ENCODE results near the gene WTIP. TPM values are rescaled to one million over a fixed set of nuclear protein-coding genes. Genes with fewer than 3 reads are reported as not detected.
A peak's percentile ranks its signal among the peaks of the same experiment; 100 is the strongest.

Gene WTIP
- total RNA-seq, 2 donors from 2014 or later, result 22.9 to 40.8 TPM

DNA sequence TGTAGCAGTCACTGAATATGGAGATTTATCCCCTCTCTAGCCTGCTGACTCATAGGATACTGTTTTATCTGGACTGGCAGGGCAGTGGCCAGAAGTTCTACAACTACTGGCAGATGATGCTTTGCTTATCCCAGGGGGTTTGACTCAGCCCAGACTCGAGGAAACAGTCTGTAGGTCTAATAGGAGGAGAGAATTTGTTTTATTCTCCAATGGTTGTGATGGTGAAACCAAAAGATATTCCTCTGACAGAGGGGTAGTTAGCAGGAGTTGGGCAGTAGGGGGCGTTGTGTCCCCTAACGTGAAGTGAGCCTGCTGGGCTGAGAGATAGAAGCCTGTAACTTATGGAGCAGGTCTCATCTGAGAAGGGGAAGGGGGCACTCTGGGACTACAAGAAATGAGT lies 74.9 kb downstream of the WTIP start:
- H3K9me3 ChIP-seq, result no peaks in the 10 kb centered on the region
- no peaks in the 10 kb centered on the region for H3K4me1 ChIP-seq (replicated peaks)
- no peak overlapping the region for H3K27ac ChIP-seq
- no peak for DNase-seq (ENCODE audit: low spot score)
- no peaks in the 10 kb centered on the region for H3K36me3 ChIP-seq
- H3K27me3 ChIP-seq (replicated peaks; ENCODE audit: insufficient read depth), result no peaks in the 10 kb centered on the region
- no peak for TF ChIP-seq POLR2A (IDR thresholded peaks at IDR 0.05)
- peak in 1 of 4 experiments; percentile 27 for TF ChIP-seq CTCF (IDR thresholded peaks at IDR 0.05)
- TF ChIP-seq POLR2AphosphoS5 (IDR thresholded peaks at IDR 0.05), result no peak
- H3K4me3 ChIP-seq, result no peak overlapping the region
- WGBS, result 1% methylated on average over 3 of the region's 3 CpGs
- intact Hi-C loops (cut with DNase I), result no loop called here

- Histone ChIP-seq H3K27ac (no peak overlapping the region), H3K36me3 (no peaks in the 10 kb centered on the region), H3K9me3 (no peaks in the 10 kb centered on the region), H3K27me3 (replicated peaks; ENCODE audit: insufficient read depth) (no peaks in the 10 kb centered on the region), H3K4me1 (replicated peaks) (no peaks in the 10 kb centered on the region), H3K4me3 (no peak overlapping the region)
- WGBS, result 82% methylated on average over 12 of the region's 12 CpGs
- intact Hi-C loops (cut with DNase I), result no loop called here
- no peak for DNase-seq (ENCODE audit: low spot score)
- TF ChIP-seq POLR2A (IDR thresholded peaks at IDR 0.05), result no peak
- TF ChIP-seq POLR2AphosphoS5 (IDR thresholded peaks at IDR 0.05), result no peak
- no peak for TF ChIP-seq CTCF (IDR thresholded peaks at IDR 0.05)
Measured at GRCh38 chr19:34559045-34559444, 77.5 kb downstream of the WTIP start.

- H3K27ac ChIP-seq, result no peak overlapping the region
- no peaks in the 10 kb centered on the region for H3K9me3 ChIP-seq
- intact Hi-C loops (cut with DNase I), result no loop called here
- WGBS, result 42% methylated on average over 6 of the region's 6 CpGs
- H3K36me3 ChIP-seq, result no peaks in the 10 kb centered on the region
- no peak overlapping the region for H3K4me3 ChIP-seq
- TF ChIP-seq POLR2AphosphoS5 (IDR thresholded peaks at IDR 0.05), result no peak
- no peak for TF ChIP-seq CTCF (IDR thresholded peaks at IDR 0.05)
- no peak for TF ChIP-seq POLR2A (IDR thresholded peaks at IDR 0.05)
- no peak for DNase-seq (ENCODE audit: low spot score)
- no peaks in the 10 kb centered on the region for H3K27me3 ChIP-seq (replicated peaks; ENCODE audit: insufficient read depth)
- H3K4me1 ChIP-seq (replicated peaks), result no peaks in the 10 kb centered on the region
Measured at GRCh38 chr19:34560229-34560628, 78.7 kb downstream of the WTIP start.

Other genes with a start within 250 kb of the WTIP start
- gene GARRE1, start 227.2 kb upstream of the WTIP start, total RNA-seq, result 10 to 100 TPM; 17.9 to 29.5 TPM
- 100 to 1,000 TPM; 106 to 188 TPM for gene GPI, start 116.6 kb upstream of the WTIP start, total RNA-seq
- 10 to 100 TPM; 15.5 to 16.2 TPM for gene PDCD2L, start 77.4 kb upstream of the WTIP start, total RNA-seq
- gene UBA2, start 53.4 kb upstream of the WTIP start, total RNA-seq, result 100 to 1,000 TPM in 1 of 2 donors, 10 to 100 TPM in 1; 69.1 to 115 TPM
- gene SCGB2B2, start 195.4 kb downstream of the WTIP start, total RNA-seq, result 1 to 10 TPM; 1.2 to 6.3 TPM
- 10 to 100 TPM; 20.0 to 25.0 TPM for gene ZNF302, start 195.9 kb downstream of the WTIP start, total RNA-seq